ENCODE measurements around the gene CLEC4M.

GRCh38 chr19:7793493-7793892 is 30.4 kb downstream of the CLEC4M start:
- TF ChIP-seq POLR2A (IDR thresholded peaks at IDR 0.05) (no peak), CTCF (IDR thresholded peaks at IDR 0.05) (no peak), POLR2AphosphoS5 (IDR thresholded peaks at IDR 0.05) (no peak)

All from breast epithelium (tissue), 3 donors.